Right atrium auricular region (tissue), 2 donors: ENCODE measurements around the gene TMEM127. TPM values are rescaled to one million over a fixed set of nuclear protein-coding genes. Genes with fewer than 3 reads are reported as not detected.

Experiments used
- DNase-seq: peaks from one replicate; pipeline ENCODE4 v3.0.0-alpha.2; 2019; ENCODE audit warnings: low spot score
- H3K27ac ChIP-seq, 2 donors: fragments of 200-600 bp; sonication (generic); 1 replicate in 1 of 2; 2 replicates in 1 of 2; pipeline ENCODE4 v1.5.1; 2016 to 2019
- H3K27me3 ChIP-seq, 2 donors: fragments of 200-600 bp; sonication (generic); one replicate each; pipeline versions ENCODE4 v1.5.1 to v1.6.0; 2017 to 2019
- H3K36me3 ChIP-seq: fragments of 200-600 bp; sonication (generic); one replicate; pipeline ENCODE4 v1.5.1; 2016
- H3K4me1 ChIP-seq, 2 donors: fragments of 200-600 bp; sonication (generic); one replicate each; pipeline versions ENCODE4 v1.5.1 to v1.6.0; 2017 to 2019
- H3K4me3 ChIP-seq, 2 donors: fragments of 200-600 bp; sonication (generic); 1 replicate in 1 of 2; 2 replicates in 1 of 2; pipeline ENCODE4 v1.5.1; 2017 to 2019; ENCODE audit warnings: mild to moderate bottlenecking in 1 of 2, moderate library complexity in 1 of 2
- H3K9me3 ChIP-seq, 2 donors: fragments of 200-600 bp; sonication (generic); one replicate each; pipeline ENCODE4 v1.5.1; 2019
- total RNA-seq, 2 donors: library from RNA; depleted of rRNA; stranded (reverse); fragments of >200 nt; gene quantifications; one replicate each; pipeline ENCODE4 v1.1.0, GENCODE V29; 2016
- TF ChIP-seq, protein P1 (sequence below), 2 donors: fragments of 200-600 bp; sonication (generic); IDR thresholded peaks; one replicate each; pipeline ENCODE4 v1.5.1; 2019; ENCODE audit warnings: antibody characterized with exemption in 2 of 2

The TMEM127 gene
- total RNA-seq, 2 donors from 2014 or later, result 88.9 to 95.2 TPM

DNA sequence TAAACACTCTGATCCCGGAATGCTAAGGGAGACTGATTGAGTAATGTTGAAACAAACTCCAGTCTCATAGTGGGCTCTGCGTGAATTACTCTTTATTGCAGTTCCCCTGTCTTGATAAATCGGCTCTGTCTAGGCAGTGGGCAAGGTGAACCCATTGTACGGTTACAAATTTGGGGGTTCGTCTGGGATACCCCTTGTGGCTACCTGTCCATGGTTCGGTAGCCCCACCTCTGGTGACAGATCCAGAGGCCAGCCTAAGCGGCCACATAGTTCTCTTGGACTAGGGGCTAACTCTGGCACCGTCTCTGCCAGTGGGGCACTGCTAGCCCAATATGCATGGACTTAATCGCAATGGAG lies 56.1 kb downstream of the TMEM127 start:
- peak overlapping the region; percentile 90 to 96 for H3K27ac ChIP-seq

DNA sequence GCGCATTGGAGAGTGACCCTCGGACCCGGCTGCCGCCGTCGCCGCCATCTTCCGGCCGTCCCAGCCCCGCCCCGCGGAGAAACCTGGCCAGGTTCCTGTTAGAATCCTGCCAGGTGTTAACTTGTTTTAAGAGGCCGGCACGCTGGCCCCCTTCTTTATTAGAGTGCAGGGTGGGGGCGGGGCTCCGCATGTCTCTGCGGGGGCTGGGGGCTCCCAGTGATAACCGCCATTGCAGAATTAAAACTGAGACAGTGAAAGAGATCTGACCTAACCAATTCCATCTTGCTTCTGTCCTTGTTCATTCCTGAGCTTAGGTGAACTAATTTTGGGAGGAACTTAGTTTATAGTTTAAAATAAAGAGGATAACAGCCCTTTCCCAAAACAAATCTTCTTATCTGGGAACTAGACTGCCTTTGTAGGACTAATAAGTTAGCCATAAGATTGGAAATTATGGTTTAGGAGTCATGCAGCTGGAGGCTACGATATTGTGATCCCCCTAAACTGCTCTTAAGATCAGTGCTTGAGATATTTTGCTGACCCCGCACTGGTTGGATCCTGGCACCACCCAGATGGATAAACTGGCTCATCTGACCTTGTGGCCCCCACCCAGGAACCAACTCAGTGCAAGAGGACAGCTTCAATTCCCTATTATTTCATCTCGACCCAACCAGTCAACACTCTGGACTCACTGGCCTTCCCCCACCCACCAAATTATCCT lies 56.6 kb downstream of the TMEM127 start:
- Histone ChIP-seq H3K9me3 (no peaks in the 10 kb centered on the region), H3K4me1 (peaks cover 0 to 46% of the 10 kb centered on the region in 2 donors), H3K4me3 (peak overlapping the region; percentile 74 to 87), H3K27me3 (no peaks in the 10 kb centered on the region), H3K36me3 (no peaks in the 10 kb centered on the region), H3K27ac (peak overlapping the region; percentile 90 to 96)
- no peak for DNase-seq
- TF ChIP-seq, protein P1, sequence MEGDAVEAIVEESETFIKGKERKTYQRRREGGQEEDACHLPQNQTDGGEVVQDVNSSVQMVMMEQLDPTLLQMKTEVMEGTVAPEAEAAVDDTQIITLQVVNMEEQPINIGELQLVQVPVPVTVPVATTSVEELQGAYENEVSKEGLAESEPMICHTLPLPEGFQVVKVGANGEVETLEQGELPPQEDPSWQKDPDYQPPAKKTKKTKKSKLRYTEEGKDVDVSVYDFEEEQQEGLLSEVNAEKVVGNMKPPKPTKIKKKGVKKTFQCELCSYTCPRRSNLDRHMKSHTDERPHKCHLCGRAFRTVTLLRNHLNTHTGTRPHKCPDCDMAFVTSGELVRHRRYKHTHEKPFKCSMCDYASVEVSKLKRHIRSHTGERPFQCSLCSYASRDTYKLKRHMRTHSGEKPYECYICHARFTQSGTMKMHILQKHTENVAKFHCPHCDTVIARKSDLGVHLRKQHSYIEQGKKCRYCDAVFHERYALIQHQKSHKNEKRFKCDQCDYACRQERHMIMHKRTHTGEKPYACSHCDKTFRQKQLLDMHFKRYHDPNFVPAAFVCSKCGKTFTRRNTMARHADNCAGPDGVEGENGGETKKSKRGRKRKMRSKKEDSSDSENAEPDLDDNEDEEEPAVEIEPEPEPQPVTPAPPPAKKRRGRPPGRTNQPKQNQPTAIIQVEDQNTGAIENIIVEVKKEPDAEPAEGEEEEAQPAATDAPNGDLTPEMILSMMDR (IDR thresholded peaks at IDR 0.05), result no peak

More for the DNA sequence above, 56.1 kb downstream of the TMEM127 start:
- DNase-seq, result no peak
- TF ChIP-seq, protein P1 (IDR thresholded peaks at IDR 0.05), result no peak
- Histone ChIP-seq H3K9me3 (no peaks in the 10 kb centered on the region), H3K4me1 (peaks cover 0 to 40% of the 10 kb centered on the region in 2 donors), H3K4me3 (peak overlapping the region; percentile 74 to 87), H3K36me3 (no peaks in the 10 kb centered on the region), H3K27me3 (no peaks in the 10 kb centered on the region)

DNA sequence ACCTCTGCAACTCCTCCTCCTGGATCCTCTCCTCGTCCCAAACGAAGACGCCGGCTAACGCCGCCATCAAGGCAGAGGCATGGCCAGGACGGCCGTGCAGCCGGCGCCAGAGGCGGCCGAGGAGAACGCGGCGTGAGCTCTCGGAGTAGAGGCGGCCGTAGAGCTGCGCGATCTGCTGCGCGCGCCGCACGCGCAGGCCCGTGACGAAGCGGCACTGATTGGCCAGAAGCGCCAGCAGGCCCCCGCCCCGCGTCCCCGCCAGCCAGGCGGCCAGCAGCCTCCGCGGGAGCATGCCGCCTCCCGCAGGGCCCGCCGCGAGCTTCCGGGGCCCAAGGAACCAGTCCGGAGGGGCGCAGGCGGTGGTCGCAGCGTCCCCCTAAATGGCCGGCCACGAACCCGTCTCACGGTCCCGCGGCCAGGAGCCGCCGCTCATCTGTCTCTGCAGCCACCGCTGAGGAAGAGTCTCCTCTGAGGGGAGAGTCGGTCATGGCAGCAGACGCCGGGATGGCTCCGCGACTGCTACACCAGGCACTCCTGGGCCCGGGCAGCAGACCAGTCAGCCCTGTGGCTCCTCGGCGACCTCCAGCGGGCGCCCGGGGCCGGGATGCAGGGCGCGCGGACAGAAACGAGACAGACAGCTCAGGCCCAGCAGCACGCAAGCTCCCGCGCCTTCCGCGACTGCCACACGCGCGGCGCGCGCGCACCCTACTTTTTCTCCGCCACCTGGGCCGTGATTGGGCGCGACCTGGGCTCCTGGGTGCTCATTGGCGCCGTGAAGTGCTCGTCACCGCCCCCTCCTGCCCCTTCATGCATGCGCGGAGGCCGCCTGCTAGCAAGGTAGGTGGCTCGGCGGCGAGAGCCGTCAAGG lies 57.4 kb downstream of the TMEM127 start, which contains the start of gene STARD7:
STARD7 (minus strand) TSS at position 685 of the 868 bp plus-strand sequence; CDS start at position 292, 393 bp downstream.
- no peaks in the 10 kb centered on the region for H3K27me3 ChIP-seq
- no peaks in the 10 kb centered on the region for H3K36me3 ChIP-seq
- H3K9me3 ChIP-seq, result no peaks in the 10 kb centered on the region
- TF ChIP-seq, protein P1 (IDR thresholded peaks at IDR 0.05), result peak in 1 of 2 donors; percentile 31
- H3K4me3 ChIP-seq, result peak within 1 kb of the TSS; percentile 74 to 87
- peak within 1 kb of the TSS; percentile 90 to 96 for H3K27ac ChIP-seq
- DNase-seq, result peak; percentile 99
- peaks cover 0 to 54% of the 10 kb centered on the region in 2 donors for H3K4me1 ChIP-seq

DNA sequence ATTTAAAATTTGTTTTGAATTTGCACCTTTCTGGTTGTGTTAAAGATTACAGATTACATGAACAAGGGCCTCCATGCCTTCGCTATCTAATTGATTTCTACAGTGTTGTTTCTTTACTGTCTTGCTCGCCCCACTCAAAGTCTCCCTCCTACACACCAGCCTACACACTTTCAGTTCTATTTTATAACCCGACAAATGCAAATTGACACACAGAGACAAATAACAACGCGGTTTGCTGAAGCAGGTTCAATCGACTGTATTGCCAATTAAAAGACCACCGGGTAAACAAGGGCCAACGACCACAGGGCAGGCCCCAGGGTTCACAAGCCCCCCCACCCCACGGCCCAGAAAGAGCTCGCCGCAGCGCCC lies 58.0 kb downstream of the TMEM127 start:
- Histone ChIP-seq H3K27ac (peak overlapping the region; percentile 90 to 96), H3K4me1 (peaks cover 0 to 60% of the 10 kb centered on the region in 2 donors), H3K9me3 (no peaks in the 10 kb centered on the region), H3K27me3 (no peaks in the 10 kb centered on the region), H3K4me3 (peak overlapping the region; percentile 74 to 87), H3K36me3 (no peaks in the 10 kb centered on the region)
- no peak for DNase-seq
- TF ChIP-seq, protein P1 (IDR thresholded peaks at IDR 0.05), result no peak

DNA sequence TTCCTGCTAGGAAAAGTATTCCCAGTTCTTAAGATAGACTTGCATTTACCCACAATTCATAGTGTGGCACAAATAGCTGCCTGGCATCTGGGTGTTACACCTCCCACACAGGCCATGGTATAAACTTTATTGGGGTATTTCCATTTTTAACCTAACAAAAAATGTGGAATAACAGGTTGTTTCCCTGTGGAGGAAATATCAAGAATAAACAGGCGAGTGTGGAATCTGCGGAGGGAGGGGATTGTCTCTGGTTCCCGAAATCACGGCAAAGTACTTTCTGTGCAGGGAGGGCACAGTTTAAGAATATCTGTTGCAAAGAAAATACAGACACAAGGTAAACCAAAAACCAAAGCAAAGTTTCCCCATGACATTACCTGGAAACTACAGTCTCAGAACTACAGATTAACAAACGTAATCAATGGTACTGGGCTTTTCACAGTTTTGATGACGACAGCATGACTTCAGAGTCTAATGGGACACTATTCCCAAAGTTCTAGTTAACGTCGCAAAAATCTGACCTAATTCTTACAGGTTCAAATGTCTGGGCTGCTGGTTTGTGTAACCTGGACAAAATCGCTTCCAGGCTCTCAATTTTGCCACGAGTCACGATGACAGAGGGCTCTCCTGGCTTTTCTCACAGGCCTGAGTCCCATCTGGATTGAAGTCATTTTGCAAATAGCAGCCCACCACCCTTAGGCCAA lies 58.6 kb downstream of the TMEM127 start:
- no peak for DNase-seq
- Histone ChIP-seq H3K9me3 (no peaks in the 10 kb centered on the region), H3K36me3 (no peaks in the 10 kb centered on the region), H3K27me3 (no peaks in the 10 kb centered on the region), H3K27ac (peak overlapping the region; percentile 90 to 96), H3K4me3 (peak overlapping the region; percentile 74 to 87), H3K4me1 (peaks cover 0 to 65% of the 10 kb centered on the region in 2 donors)
- TF ChIP-seq, protein P1 (IDR thresholded peaks at IDR 0.05), result no peak
